HG03066 (cell line): Measurements from ENCODE around the gene CELA2B.
"Not testable (repeated sequence)": the region's sequence is repeated elsewhere in the genome, so short reads cannot be mapped to it uniquely, and the experiment has no call there.

Experiments
- ATAC-seq: cut with Tn5 transposase; IDR thresholded peaks from one replicate; pipeline ENCODE4 v1.9.1; 2021; ENCODE audit warnings: low read depth; ENCODE audit not compliant: unreplicated experiment

CELA2B gene

DNA sequence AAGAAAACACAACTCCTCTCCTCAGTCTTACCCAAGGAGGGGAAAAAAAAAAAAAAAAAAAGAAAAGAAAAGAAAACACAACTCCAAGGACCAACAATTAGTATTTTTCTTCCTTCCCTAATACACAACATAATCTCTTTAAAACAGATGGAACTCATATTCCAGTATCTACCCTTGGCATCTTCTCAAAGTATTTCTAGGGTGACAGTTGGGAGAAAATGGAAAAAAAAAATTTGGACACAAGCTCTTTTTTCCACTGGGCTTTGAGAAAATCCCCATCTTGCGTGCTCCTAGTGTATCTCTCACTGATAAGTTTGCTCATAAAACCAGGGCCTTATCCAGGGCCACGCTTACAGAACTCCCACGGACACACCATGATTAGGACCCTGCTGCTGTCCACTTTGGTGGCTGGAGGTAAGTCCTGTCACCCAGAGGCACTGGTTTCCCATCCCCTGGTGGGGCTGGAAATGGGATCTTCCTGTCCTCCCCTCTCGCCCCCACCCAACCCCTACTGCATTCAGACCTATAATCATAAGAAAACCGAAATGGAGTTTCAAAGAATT lies at the start of gene CELA2B:
Gene CELA2B, plus strand, starts transcription at position 353 of the 563 bp plus-strand sequence. Its CDS starts 22 bp downstream, at position 375.
- ATAC-seq: no peak

- no peak for ATAC-seq
Measured at GRCh38 chr1:15426492-15427279, 49.2 kb upstream of the CELA2B start.

DNA sequence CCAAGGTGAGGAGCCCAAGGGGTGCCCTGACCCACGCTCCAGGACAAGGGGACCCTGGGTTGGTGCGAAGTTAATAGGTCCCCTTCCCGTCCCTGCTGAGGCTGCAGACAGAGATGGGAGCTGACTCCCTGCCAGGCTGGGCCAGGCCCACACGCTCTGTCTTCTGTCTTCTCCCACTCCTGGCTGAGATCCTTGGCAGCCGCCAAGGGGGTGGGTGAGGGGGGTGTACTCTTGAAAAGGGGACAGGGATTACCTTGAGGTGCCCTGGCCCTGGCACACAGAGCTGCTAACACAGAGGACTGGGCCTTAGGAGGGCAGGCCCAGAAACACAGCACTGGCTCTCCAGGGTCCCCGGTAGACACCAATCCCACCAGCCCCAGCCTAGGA lies 48.6 kb upstream of the CELA2B start:
- ATAC-seq: no peak

- ATAC-seq: not testable (repeated sequence)
Measured at GRCh38 chr1:15428252-15428651, 47.7 kb upstream of the CELA2B start.

DNA sequence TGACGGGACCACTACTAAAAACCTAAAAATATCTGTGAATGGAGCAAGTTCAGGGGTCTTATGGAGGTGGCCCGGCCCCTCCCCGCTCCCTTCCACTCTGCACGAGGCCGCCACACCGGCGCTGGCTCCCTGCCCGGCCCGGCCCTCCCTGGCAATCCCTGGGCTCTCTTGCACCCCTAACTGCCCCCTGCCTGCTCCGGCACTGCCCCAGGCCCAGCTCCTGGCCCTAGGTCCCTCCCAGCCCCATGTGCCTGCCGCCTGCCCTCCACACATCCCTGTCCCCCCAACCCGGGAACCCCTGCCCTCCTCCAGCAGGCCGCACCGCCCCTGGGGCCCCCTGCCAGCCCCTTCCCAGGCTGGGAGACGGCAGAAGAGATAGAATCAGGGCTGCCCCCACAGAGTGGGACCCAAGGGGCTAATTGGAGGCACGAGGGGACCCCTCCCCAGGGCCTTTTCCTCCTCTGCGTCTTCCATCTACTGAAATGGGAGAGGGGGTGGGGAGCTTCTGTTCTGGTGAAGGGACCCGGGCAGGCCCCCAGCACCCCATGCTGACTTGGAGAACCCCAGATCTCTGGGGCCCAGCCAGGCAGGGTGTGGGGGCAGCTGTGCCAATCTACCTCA lies 47.0 kb upstream of the CELA2B start:
- ATAC-seq: no peak

DNA sequence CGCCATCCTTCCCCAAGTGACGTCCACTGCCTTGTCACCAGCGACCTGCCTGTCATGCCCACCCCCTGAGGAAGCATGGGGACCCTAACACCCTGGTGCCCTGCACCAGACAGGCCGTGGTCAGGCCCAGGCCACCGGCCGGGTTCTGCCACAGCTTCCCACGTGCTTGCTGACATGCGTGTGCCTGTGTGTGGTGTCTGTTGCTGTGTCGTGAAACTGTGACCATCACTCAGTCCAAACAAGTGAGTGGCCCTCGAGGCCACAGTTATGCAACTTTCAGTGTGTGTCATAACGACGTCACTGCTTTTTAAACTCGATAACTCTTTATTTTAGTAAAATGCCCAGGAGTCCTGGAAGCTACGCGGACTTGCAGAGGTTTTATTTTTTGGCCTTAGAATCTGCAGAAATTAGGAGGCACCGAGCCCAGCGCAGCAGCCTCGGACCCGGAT lies 46.2 kb upstream of the CELA2B start:
- no peak for ATAC-seq

DNA sequence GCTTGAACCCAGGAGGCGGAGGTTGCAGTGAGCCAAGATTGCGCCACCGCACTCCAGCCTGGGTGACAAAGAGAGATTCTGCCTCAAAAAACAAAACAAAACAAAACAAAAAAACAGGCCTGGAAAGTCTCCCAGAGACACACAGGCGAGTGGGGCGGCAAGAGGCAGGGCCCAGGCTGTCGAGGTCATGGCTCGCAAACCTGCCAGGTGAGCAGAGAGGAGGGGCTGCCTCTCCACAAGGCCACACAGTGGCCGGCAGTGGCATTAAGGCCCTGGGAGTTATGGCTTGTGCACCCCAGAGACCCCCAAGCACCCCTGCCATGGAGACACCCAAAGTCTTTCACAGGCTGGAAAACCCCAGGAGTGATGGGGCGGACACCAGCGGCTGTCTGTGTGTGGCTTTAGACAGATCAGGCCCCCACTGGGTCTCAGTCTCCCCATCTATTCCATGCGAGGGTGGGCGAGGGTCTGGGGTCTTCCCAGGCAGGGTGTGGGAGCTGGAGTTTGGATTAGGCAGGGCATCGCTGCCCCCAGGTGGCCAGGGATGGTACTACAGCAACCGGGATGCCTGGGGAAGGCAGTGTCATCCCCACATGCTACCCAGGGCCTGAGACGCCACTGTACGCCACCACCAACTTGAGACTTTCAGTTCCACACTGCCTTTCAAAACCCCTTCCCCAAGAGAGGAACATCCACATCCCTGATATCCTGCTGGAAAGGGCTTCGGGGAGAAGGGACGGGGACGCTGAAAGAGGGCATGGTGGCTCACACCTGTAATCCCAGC lies 44.9 kb upstream of the CELA2B start:
- ATAC-seq: no peak

- ATAC-seq: no peak
Measured at GRCh38 chr1:15431571-15431948, 44.3 kb upstream of the CELA2B start.

DNA sequence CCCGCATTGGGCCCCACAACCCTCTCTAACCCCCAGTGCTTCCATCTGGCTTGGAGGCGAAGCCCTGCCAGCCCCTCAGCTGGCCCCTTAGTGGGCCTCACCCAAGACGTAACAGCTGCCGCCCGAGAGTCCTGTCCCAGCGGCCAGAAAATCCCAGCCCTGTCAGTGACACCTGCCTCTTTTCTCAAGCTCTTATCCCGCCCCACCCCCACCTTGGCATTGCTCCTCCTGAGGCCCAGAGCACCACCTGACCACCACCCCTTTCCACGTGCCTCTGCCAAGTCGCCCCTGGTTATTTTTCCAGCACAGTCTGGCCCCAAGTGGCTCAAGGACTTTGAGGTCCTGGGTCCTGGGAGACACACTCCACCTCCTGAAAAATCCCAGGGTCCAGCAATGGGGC lies 43.6 kb upstream of the CELA2B start:
- ATAC-seq: no peak

DNA sequence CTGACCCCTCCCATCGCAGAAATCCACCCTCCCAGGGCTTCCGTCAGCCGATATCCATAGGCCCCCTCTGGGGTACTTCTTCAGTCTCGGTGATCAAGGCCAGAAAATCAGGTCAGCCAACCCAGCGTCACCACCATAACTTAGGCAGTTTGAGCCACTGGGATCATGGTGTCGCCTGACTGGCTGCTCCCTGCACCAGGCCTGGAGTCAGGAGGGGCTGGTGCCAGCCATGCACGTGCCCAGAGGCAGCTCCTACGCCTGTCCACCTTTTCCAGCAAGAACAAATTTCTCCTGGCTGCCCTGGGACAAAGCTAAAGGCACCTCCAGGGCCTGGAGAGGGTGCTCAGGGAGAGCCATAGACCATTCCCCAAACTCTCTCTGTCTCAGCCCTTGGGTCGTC lies 42.4 kb upstream of the CELA2B start:
- no peak for ATAC-seq

- ATAC-seq: not testable (repeated sequence)
Measured at GRCh38 chr1:15434739-15435138, 41.2 kb upstream of the CELA2B start.

GRCh38 chr1:15435239-15436077 lies 40.4 kb upstream of the CELA2B start:
- no peak for ATAC-seq

DNA sequence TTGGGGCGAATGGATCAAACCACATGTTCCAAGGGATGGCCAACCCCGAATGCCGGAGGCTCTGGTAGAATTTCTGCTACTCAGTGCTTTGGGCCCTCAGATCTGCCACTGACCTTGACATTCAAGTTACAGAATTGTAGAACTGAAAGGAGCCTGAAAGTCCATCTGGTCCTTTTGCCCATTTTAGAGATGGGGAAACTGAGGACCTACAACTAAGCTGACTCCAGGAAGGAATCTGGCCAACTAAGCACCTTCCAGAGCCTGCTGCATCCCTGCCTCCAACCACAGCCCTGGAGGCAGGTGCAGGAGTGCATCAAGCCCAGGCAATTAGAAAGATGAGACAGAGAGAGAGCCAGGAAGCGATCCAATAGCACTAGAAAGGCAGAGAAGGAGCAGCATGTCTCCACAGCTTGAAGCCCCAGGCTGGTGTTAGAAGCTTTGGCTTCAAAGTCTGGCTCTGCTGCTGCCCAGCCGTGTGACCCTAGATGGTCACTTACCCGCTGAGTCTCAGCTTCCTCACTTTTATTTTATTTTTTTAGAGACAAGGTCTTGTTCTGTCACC lies 38.9 kb upstream of the CELA2B start:
- ATAC-seq: no peak

GRCh38 chr1:15439325-15439724 lies 36.6 kb upstream of the CELA2B start:
- no peak for ATAC-seq

- ATAC-seq: no peak
Measured at GRCh38 chr1:15440357-15440756, 35.5 kb upstream of the CELA2B start.

GRCh38 chr1:15441247-15441646 lies 34.7 kb upstream of the CELA2B start:
- no peak for ATAC-seq

GRCh38 chr1:15442119-15442518 lies 33.8 kb upstream of the CELA2B start:
- ATAC-seq: no peak

DNA sequence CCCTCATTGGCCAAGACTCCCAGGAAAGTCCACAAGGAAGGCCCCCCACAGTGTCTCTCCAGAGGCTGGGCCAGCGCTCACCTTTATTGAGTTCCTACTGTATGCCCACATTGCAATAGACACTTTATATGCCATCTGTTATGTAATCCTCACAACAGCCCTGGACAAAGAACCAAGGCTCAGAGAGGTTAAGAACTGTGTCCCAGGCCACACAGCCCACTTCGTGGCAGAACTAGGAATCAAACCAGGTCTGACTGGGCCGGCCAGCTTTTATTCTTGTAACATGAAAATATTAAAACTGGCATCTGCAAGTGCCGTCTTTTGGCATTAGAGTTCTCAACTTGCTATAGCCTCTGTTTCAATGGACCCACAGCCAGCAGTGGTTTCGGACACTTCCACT lies 33.1 kb upstream of the CELA2B start:
- no peak for ATAC-seq

DNA sequence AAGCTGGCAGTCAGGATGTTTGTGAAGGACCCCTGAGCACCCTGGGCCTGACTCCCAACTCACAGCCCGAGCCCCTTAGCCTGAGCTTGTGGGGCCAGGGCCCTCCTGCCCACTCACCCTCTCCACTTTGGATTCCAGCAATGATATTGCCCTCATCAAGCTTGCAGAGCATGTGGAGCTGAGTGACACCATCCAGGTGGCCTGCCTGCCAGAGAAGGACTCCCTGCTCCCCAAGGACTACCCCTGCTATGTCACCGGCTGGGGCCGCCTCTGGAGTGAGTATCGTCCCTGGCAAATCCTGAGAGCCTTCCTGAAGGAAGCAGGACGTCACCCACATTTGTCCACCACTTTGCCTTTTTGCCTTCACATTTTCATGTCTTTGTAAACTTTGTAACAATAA lies 32.6 kb upstream of the CELA2B start:
- no peak for ATAC-seq
